Thyroid gland (tissue), 4 donors: Measurements from ENCODE around the gene GLT8D2. TPM values are rescaled to one million over a fixed set of nuclear protein-coding genes. Genes with fewer than 3 reads are reported as not detected.
"Not testable (repeated sequence)": the region's sequence is repeated elsewhere in the genome, so short reads cannot be mapped to it uniquely, and the experiment has no call there.

Experiments used
- DNase-seq, 2 donors: peaks; one replicate each; pipeline ENCODE4 v3.0.0-alpha.2; 2019
- H3K27ac ChIP-seq, 3 donors: fragments of 200-600 bp; sonication (generic); 1 replicate in 2 of 3; 2 replicates in 1 of 3; pipeline ENCODE4 v1.5.1; 2016 to 2019; ENCODE audit warnings: mild to moderate bottlenecking in 1 of 3, moderate library complexity in 1 of 3
- H3K27me3 ChIP-seq: fragments of 200-600 bp; sonication (generic); one replicate; pipeline ENCODE4 v1.5.1; 2019
- H3K36me3 ChIP-seq, 2 donors: fragments of 200-600 bp; sonication (generic); one replicate each; pipeline ENCODE4 v1.5.1; 2016 to 2019
- H3K4me1 ChIP-seq, 2 donors: fragments of 200-600 bp; sonication (generic); one replicate each; pipeline ENCODE4 v1.5.1; 2017 to 2019
- H3K4me3 ChIP-seq, 3 donors: fragments of 200-600 bp; sonication (generic); replicated peaks in 1 of 3; 1 replicate in 2 of 3; 2 replicates in 1 of 3; pipeline ENCODE4 v1.5.1; 2016; ENCODE audit warnings: mild to moderate bottlenecking in 1 of 3
- H3K9me3 ChIP-seq: fragments of 200-600 bp; sonication (generic); one replicate; pipeline ENCODE4 v1.5.1; 2017
- CTCF ChIP-seq, 6 experiments: fragments of 200-600 bp in 3 of 6; fragments of 450-650 bp in 3 of 6; sonication (generic) in 3 of 6; IDR thresholded peaks; one replicate each; pipeline ENCODE4 v1.5.1; 2016 to 2019; ENCODE audit warnings: antibody characterized with exemption in 6 of 6, mild to moderate bottlenecking in 2 of 6, inconsistent platforms in 1 of 6, moderate library complexity in 1 of 6
- POLR2A ChIP-seq, 2 donors: fragments of 450-650 bp; IDR thresholded peaks; one replicate each; pipeline ENCODE4 v1.6.1; 2017; ENCODE audit warnings: antibody characterized with exemption in 2 of 2, mild to moderate bottlenecking in 2 of 2, moderate library complexity in 1 of 2
- WGBS, 2 donors: methylation state at CpG; one replicate each; pipeline ENCODE4 v1.1.5; 2017; 5-methylcytosine and 5-hydroxymethylcytosine counted together
- intact Hi-C: fragments of 100-400 bp; cut with DNase I; formaldehyde crosslinking; loops from one replicate; pipeline ENCODE4 v1.15.1; 2023
- total RNA-seq, 4 donors: library from RNA; depleted of rRNA; stranded (reverse); fragments of >200 nt; gene quantifications; one replicate each; pipeline ENCODE4 v1.2.3, GENCODE V29; 2016

The GLT8D2 gene
- total RNA-seq, 4 donors from 2014 or later = 27.7 to 52.0 (median 34.3) TPM

- Histone ChIP-seq H3K4me3 (no peak overlapping the region), H3K9me3 (no peaks in the 10 kb centered on the region), H3K27ac (no peak overlapping the region), H3K36me3 (no peaks in the 10 kb centered on the region), H3K27me3 (no peaks in the 10 kb centered on the region), H3K4me1 (no peaks in the 10 kb centered on the region)
- intact Hi-C loops = no loop called here
- no peak for DNase-seq
- WGBS, 2 donors = 95 to 96% methylated on average over 6 of the region's 6 CpGs
- TF ChIP-seq POLR2A (IDR thresholded peaks at IDR 0.05) (no peak), CTCF (IDR thresholded peaks at IDR 0.05) (no peak)
Measured at GRCh38 chr12:104024348-104024747, 25.6 kb downstream of the GLT8D2 start.

- 91 to 100% methylated on average over 2 of the region's 2 CpGs for WGBS, 2 donors
Measured at GRCh38 chr12:104023710-104024109, 26.3 kb downstream of the GLT8D2 start.

GRCh38 chr12:104022786-104023185, 27.2 kb downstream of the GLT8D2 start:
- DNase-seq = no peak
- intact Hi-C loops = no loop called here
- 74 to 81% methylated on average over 3 of the region's 3 CpGs for WGBS, 2 donors
- H3K4me1 ChIP-seq = no peaks in the 10 kb centered on the region
- H3K27ac ChIP-seq = no peak overlapping the region
- H3K9me3 ChIP-seq = no peaks in the 10 kb centered on the region
- H3K27me3 ChIP-seq = no peaks in the 10 kb centered on the region
- H3K36me3 ChIP-seq = no peaks in the 10 kb centered on the region
- TF ChIP-seq POLR2A (IDR thresholded peaks at IDR 0.05) (no peak), CTCF (IDR thresholded peaks at IDR 0.05) (no peak)
- no peak overlapping the region for H3K4me3 ChIP-seq

More at GRCh38 chr12:104023710-104024109, 26.3 kb downstream of the GLT8D2 start:
- no peak overlapping the region for H3K27ac ChIP-seq
- H3K4me1 ChIP-seq = no peaks in the 10 kb centered on the region
- H3K4me3 ChIP-seq = no peak overlapping the region
- DNase-seq = no peak
- no peaks in the 10 kb centered on the region for H3K27me3 ChIP-seq
- no peak for TF ChIP-seq POLR2A (IDR thresholded peaks at IDR 0.05)
- TF ChIP-seq CTCF (IDR thresholded peaks at IDR 0.05) = no peak
- intact Hi-C loops = no loop called here
- no peaks in the 10 kb centered on the region for H3K36me3 ChIP-seq
- no peaks in the 10 kb centered on the region for H3K9me3 ChIP-seq

DNA sequence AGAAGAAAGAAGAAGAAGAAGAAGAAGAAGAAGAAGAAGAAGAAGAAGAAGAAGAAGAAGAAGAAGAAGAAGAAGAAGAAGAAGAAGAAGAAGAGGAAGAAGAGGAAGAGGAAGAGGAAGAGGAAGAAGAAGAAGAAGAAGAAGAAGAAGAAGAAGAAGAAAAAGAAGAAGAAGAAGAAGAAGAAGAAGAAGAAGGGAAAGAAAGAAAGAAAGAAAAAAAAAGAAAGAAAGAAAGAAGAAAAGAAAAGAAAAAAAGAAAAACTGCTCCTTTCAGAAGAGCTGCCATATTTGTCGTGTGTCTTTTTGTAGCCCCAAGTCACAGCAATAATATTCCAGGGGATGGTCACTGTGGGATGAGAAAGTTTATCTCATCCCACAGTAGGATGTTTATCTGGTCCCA, 28.1 kb downstream of the GLT8D2 start:
- H3K27me3 ChIP-seq, intact Hi-C loops, H3K9me3 ChIP-seq, H3K4me1 ChIP-seq, H3K4me3 ChIP-seq, H3K27ac ChIP-seq, DNase-seq, H3K36me3 ChIP-seq: not testable (repeated sequence)
- WGBS, 2 donors = 81 to 83% methylated on average over 1 of the region's 1 CpG

DNA sequence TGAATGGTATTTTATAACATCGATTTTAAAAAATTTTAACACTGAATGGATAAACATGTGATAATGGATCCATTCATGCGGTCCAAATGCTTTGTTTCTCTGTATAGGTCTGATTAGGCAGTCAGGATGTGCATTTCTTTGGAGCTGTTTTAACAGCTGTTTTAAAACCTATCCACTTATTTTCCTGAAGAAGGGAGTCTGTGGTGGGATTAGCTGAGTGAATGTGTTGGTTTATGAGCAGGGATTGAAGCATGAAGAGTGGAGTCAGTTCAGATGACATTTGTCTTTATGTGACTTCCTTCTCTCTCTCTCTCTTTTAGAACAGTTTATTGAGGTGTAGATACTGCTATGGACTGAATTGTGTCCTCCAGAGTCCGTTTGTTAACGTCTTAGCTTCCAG, 37.7 kb downstream of the GLT8D2 start:
- no peak overlapping the region for H3K4me3 ChIP-seq
- H3K27ac ChIP-seq = no peak overlapping the region
- no peaks in the 10 kb centered on the region for H3K36me3 ChIP-seq
- TF ChIP-seq CTCF (IDR thresholded peaks at IDR 0.05) (no peak), POLR2A (IDR thresholded peaks at IDR 0.05) (no peak)
- intact Hi-C loops = no loop called here
- H3K9me3 ChIP-seq = no peaks in the 10 kb centered on the region
- DNase-seq = no peak
- WGBS, 2 donors = 72 to 75% methylated on average over 4 of the region's 4 CpGs
- no peaks in the 10 kb centered on the region for H3K27me3 ChIP-seq
- H3K4me1 ChIP-seq = no peaks in the 10 kb centered on the region

DNA sequence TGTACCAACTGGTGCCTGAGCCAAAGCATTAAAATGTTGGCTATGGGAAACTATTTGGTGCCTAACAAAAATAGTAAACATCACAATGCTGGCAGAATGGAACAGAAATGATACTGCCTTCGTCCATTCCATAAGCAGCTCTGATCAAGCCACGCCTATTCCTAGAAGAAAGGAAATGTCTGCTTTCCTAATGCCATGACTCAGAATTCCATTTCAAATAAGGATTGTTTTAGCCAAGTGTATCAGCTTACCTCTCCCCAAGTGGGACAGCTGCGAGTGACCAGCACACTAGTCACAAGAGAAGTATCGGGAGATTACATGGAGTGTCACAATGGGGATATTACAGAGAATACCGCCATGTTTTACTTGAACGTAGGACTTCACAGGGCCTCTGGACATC, 38.7 kb downstream of the GLT8D2 start:
- Histone ChIP-seq H3K4me1 (no peaks in the 10 kb centered on the region), H3K27ac (no peak overlapping the region), H3K4me3 (no peak overlapping the region), H3K36me3 (no peaks in the 10 kb centered on the region), H3K27me3 (no peaks in the 10 kb centered on the region), H3K9me3 (no peaks in the 10 kb centered on the region)
- intact Hi-C loops = no loop called here
- DNase-seq = no peak
- WGBS, 2 donors = 71 to 75% methylated on average over 6 of the region's 6 CpGs
- TF ChIP-seq POLR2A (IDR thresholded peaks at IDR 0.05) (no peak), CTCF (IDR thresholded peaks at IDR 0.05) (no peak)
